H1 (cell line): ENCODE results near the gene HSD17B8. TPM values are rescaled to one million over a fixed set of nuclear protein-coding genes. Genes with fewer than 3 reads are reported as not detected.

ENCODE experiments used
- CBX5 ChIP-seq: fragments of 300-800, 300-1000 bp; sonication (generic); IDR thresholded peaks from 2 replicates; pipeline ENCODE4 v1.7.1; 2016; ENCODE audit warnings: antibody characterized with exemption, low read length, low read depth
- POLR2A ChIP-seq, 2 experiments: IDR thresholded peaks; 1 replicate in 1 of 2; 2 replicates in 1 of 2; pipeline ENCODE4 v1.6.1; 2011; ENCODE audit warnings: low read depth in 2 of 2, low read length in 2 of 2, mild to moderate bottlenecking in 2 of 2; ENCODE audit errors: control extremely low read depth in 1 of 2
- POU5F1 ChIP-seq: IDR thresholded peaks from 2 replicates; pipeline ENCODE4 v1.6.1; 2011; ENCODE audit warnings: low read depth, mild to moderate bottlenecking, low read length, moderate library complexity
- RBBP5 ChIP-seq: IDR thresholded peaks from 2 replicates; pipeline ENCODE4 v1.7.1; 2012; ENCODE audit warnings: low read depth, mild to moderate bottlenecking, inconsistent platforms, low read length, moderate library complexity, borderline replicate concordance
- RNF2 ChIP-seq: fragments of 200-900, 300-1000 bp; sonication (generic); IDR thresholded peaks from 2 replicates; pipeline ENCODE4 v1.7.1; 2016; ENCODE audit warnings: borderline replicate concordance, low read depth, mild to moderate bottlenecking, antibody characterized with exemption, low read length; ENCODE audit not compliant: poor library complexity, severe bottlenecking; ENCODE audit errors: missing control alignments
- YY1 ChIP-seq: IDR thresholded peaks from 2 replicates; pipeline ENCODE4 v1.6.1; 2011; ENCODE audit warnings: low read depth, mild to moderate bottlenecking, low read length
- polyA plus RNA-seq, 7 experiments: library from polyadenylated mRNA; depleted of rRNA in 3 of 7; stranded (reverse) in 5 of 7; unstranded in 2 of 7; fragments of >200 nt in 5 of 7; fragments of 200-250 nt in 2 of 7; gene quantifications; 1 replicate in 5 of 7; 2 replicates in 1 of 7; 4 replicates in 1 of 7; pipeline versions ENCODE4 v1.2.1 to v1.2.3, GENCODE V29; 2011 to 2013; ENCODE audit warnings: missing spikeins in 2 of 7, mixed read lengths in 2 of 7
- total RNA-seq: library from RNA; stranded (reverse); fragmentation: NEBNext Ultra II Directional; extraction: Animal tissue kit (Norgen Biotek cat#: 25700); gene quantifications from 2 replicates; pipeline ENCODE4 v1.2.1, GENCODE V29; 2021
- TF ChIP-seq, protein P1 (sequence below): IDR thresholded peaks from 2 replicates; pipeline ENCODE4 v1.6.1; 2012; ENCODE audit warnings: inconsistent platforms
- TF ChIP-seq, protein P2 (sequence below): IDR thresholded peaks from 2 replicates; pipeline ENCODE4 v1.6.1; 2011; ENCODE audit warnings: low read length, improper control_type of control experiment

The HSD17B8 gene
- total and polyA plus RNA-seq, 2 of the 8 experiments (the other 6 are each of a cell fraction or from before 2014, with no cell fraction given) = 3.3 to 17.1 TPM

DNA sequence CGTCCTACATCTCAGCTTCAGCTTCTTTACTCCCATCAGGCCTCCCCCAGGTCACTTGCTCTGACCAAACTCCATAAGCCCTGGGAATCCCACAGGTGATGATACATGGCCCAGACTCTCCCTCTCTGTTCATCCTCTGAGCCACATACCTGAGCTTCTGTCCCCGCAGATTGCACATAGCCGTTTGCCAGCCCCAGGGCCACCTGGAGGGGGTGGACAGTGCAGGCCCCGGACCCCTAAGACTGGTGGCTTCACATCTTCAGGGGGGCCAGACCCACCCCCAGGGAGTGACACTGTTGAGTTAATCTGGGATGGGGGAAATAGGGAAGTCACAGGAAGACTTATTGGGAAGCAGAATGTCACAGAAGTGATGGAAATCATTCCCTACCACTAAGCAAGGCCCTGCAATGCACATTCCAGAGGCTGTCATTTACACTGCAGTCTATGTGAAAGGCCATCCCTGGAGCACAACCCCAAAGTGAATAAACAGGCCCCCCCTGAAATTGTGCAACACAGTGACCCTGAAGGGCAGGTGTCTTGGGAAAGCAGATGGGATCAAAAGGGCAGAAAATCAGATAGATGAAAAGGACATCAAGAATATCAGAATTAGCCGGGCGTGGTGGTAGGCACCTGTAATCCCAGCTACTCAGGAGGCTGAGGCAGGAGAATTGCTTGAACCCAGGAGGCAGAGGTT, 6.1 kb upstream of the HSD17B8 start (continued):
- TF ChIP-seq RNF2 (no peak), POU5F1 (no peak), YY1 (no peak), CBX5 (no peak), POLR2A (IDR thresholded peaks at IDR 0.05; ENCODE audit: control extremely low read depth in 1 of 2, low read depth in 2 of 2, low read length in 2 of 2) (no peak), RBBP5 (no peak)
- TF ChIP-seq, protein P1, sequence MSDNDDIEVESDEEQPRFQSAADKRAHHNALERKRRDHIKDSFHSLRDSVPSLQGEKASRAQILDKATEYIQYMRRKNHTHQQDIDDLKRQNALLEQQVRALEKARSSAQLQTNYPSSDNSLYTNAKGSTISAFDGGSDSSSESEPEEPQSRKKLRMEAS = no peak
- TF ChIP-seq, protein P2, sequence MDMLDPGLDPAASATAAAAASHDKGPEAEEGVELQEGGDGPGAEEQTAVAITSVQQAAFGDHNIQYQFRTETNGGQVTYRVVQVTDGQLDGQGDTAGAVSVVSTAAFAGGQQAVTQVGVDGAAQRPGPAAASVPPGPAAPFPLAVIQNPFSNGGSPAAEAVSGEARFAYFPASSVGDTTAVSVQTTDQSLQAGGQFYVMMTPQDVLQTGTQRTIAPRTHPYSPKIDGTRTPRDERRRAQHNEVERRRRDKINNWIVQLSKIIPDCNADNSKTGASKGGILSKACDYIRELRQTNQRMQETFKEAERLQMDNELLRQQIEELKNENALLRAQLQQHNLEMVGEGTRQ = no peak
- TF ChIP-seq, all 59 proteins: peak for 0
